Measurements from ENCODE around the gene ATP13A5.

GRCh38 chr3:193342551-193342950 is 36.0 kb downstream of the ATP13A5 start:
- TF ChIP-seq CTCF (IDR thresholded peaks at IDR 0.05): no peak
- no peak for TF ChIP-seq POLR2A (IDR thresholded peaks at IDR 0.05)

All from Peyer's patch (tissue), 4 donors.